HepG2 (cell line): ENCODE results near the gene KIF22. TPM values are rescaled to one million over a fixed set of nuclear protein-coding genes. Genes with fewer than 3 reads are reported as not detected.

Experiments
- ASH2L ChIP-seq: fragments of 300-600, 200-600 bp; sonication (generic); IDR thresholded peaks from 2 replicates; pipeline ENCODE4 v1.7.0; 2017; ENCODE audit warnings: low read depth, mild to moderate bottlenecking, moderate library complexity, mixed read lengths, low read length; ENCODE audit not compliant: insufficient read length
- CAMTA2 ChIP-seq: sonication (generic); formaldehyde crosslinking; IDR thresholded peaks from 2 replicates; pipeline ENCODE4 v1.4.0; 2020; ENCODE audit warnings: mild to moderate bottlenecking, missing genetic modification reagents, borderline replicate concordance
- CHCHD3 ChIP-seq: sonication (generic); formaldehyde crosslinking; IDR thresholded peaks from 2 replicates; pipeline ENCODE4 v1.8.0; 2022; ENCODE audit warnings: mild to moderate bottlenecking, missing genetic modification reagents, moderate library complexity
- CHD4 ChIP-seq: fragments of 200-600 bp; sonication (generic); IDR thresholded peaks from 2 replicates; pipeline ENCODE4 v1.7.0; 2017; ENCODE audit warnings: mild to moderate bottlenecking, low read length, borderline replicate concordance
- ELK4 ChIP-seq: sonication (generic); formaldehyde crosslinking; IDR thresholded peaks from 2 replicates; pipeline ENCODE4 v1.9.0; 2021; ENCODE audit warnings: missing genetic modification reagents, borderline replicate concordance
- MTA3 ChIP-seq: sonication (generic); formaldehyde crosslinking; IDR thresholded peaks from 2 replicates; pipeline ENCODE4 v1.4.0; 2020; ENCODE audit warnings: missing genetic modification reagents
- MTF2 ChIP-seq: sonication (generic); formaldehyde crosslinking; IDR thresholded peaks from 2 replicates; pipeline ENCODE4 v1.5.0; 2020; ENCODE audit warnings: missing genetic modification reagents, borderline replicate concordance
- SIN3A ChIP-seq: IDR thresholded peaks from 2 replicates; pipeline ENCODE4 v1.6.1; 2011; ENCODE audit warnings: low read depth, mild to moderate bottlenecking, control low read depth, low read length, borderline replicate concordance
- TGIF2 ChIP-seq: IDR thresholded peaks from 2 replicates; pipeline ENCODE4 v1.6.1; 2016; ENCODE audit warnings: control low read depth, missing compliant biosample characterization
- ZBTB10 ChIP-seq: sonication (generic); formaldehyde crosslinking; IDR thresholded peaks from 2 replicates; pipeline ENCODE4 v1.4.0; 2020; ENCODE audit warnings: missing genetic modification reagents, borderline replicate concordance
- ZFAT ChIP-seq: sonication (generic); formaldehyde crosslinking; conservative IDR thresholded peaks from 2 replicates; pipeline ENCODE4 v1.8.1; 2023; ENCODE audit warnings: missing genetic modification reagents, inconsistent platforms
- ZNF12 ChIP-seq: sonication (generic); formaldehyde crosslinking; IDR thresholded peaks from 2 replicates; pipeline ENCODE4 v1.5.0; 2020; ENCODE audit warnings: missing genetic modification reagents
- ZNF124 ChIP-seq: sonication (generic); formaldehyde crosslinking; IDR thresholded peaks from 2 replicates; pipeline ENCODE4 v1.4.0; 2020; ENCODE audit warnings: missing genetic modification reagents
- ZNF34 ChIP-seq: sonication (generic); formaldehyde crosslinking; IDR thresholded peaks from 2 replicates; pipeline ENCODE4 v1.4.0; 2020; ENCODE audit warnings: mild to moderate bottlenecking, missing genetic modification reagents, borderline replicate concordance
- ZNF687 ChIP-seq: sonication (generic); formaldehyde crosslinking; IDR thresholded peaks from 2 replicates; pipeline ENCODE4 v1.5.1; 2020; ENCODE audit warnings: mild to moderate bottlenecking, missing genetic modification reagents, moderate library complexity
- ZNF773 ChIP-seq: sonication (generic); formaldehyde crosslinking; IDR thresholded peaks from 2 replicates; pipeline ENCODE4 v1.4.0; 2020; ENCODE audit warnings: missing genetic modification reagents, borderline replicate concordance
- ZNF790 ChIP-seq: sonication (generic); formaldehyde crosslinking; IDR thresholded peaks from 2 replicates; pipeline ENCODE4 v1.8.0; 2022; ENCODE audit warnings: missing genetic modification reagents, mild to moderate bottlenecking, borderline replicate concordance
- ZSCAN12 ChIP-seq: sonication (generic); formaldehyde crosslinking; IDR thresholded peaks from 2 replicates; pipeline ENCODE4 v1.9.0; 2021; ENCODE audit warnings: mild to moderate bottlenecking, missing genetic modification reagents
- polyA plus RNA-seq, 8 experiments: library from polyadenylated mRNA; depleted of rRNA in 3 of 8; stranded (reverse) in 7 of 8; unstranded in 1 of 8; fragments of >200 nt; fragmentation: Illumina TruSeq in 4 of 8; extraction: Trizol in 4 of 8; gene quantifications; 2 replicates each; pipeline versions ENCODE4 v1.2.1 to v1.2.3, GENCODE V29; 2011 to 2016; ENCODE audit warnings: low read depth in 4 of 8, missing spikeins in 1 of 8, mixed read lengths in 1 of 8; ENCODE audit not compliant: insufficient read depth in 1 of 8
- total RNA-seq, 5 experiments: library from RNA; depleted of rRNA; stranded (reverse); fragments of >200 nt; fragmentation: Illumina TruSeq; extraction: Trizol; gene quantifications; 2 replicates each; pipeline ENCODE4 v1.2.3, GENCODE V29; 2016; ENCODE audit warnings: low read depth in 1 of 5
- TF ChIP-seq, protein P1 (sequence below): sonication (generic); formaldehyde crosslinking; IDR thresholded peaks from 2 replicates; pipeline ENCODE4 v1.4.0; 2020; ENCODE audit warnings: low read depth, mild to moderate bottlenecking, missing genetic modification reagents
- TF ChIP-seq, protein P2 (sequence below): sonication (generic); formaldehyde crosslinking; IDR thresholded peaks from 2 replicates; pipeline ENCODE4 v1.8.1; 2023; ENCODE audit warnings: missing genetic modification reagents, mild to moderate bottlenecking, borderline replicate concordance

KIF22 gene
- total and polyA plus RNA-seq, 2 of the 13 experiments (the other 11 are each of a cell fraction or from before 2014, with no cell fraction given): 95.8 to 118 TPM

DNA sequence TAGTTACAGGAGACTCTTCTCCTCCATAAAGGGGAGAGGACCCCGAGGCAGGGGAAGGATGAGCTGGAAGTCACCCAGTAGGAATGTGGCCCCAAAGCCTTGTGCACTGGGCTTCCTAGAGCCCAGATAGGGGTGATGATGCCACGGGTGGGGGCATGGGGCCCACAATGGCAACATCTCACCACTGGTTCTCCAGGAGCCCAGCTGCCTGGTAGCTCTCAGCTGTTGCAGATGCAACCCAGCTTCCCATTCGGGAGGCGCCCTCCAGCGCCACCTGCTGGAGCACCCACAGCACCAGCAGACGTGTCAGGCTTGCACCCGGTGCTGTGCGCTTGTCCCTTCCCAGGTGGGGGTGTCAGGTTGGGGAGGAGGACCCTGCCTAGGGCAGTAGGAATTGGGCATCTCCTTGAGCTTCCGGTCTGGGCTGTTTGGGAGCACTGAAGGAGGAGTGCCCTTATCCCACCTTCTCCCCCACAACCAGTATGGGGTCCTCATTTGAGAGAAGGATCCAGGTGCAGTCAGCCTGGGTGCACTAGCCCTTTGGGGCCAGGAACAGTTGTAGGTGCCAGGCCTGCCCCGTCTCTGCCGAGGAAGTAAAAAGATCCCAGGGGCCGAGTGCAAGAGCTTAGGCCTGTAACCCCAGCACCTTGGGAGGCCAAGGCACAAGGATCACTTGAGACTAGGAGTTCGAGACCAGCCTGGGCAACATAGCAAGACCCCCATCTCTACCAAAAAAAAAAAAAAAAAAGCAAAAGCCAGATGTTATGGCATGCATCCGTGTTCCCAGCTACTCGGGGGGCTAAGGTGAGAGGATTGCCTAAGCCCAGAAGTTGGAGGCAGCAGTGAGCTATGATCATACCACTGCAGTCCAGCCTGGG is 58.1 kb downstream of the KIF22 start (continued):
- TF ChIP-seq ELK4 (CRISPR knock-in tag) (no peak), ZNF773 (CRISPR knock-in tag) (no peak), ZNF34 (CRISPR knock-in tag) (no peak), ZNF790 (no peak), SIN3A (no peak), ZFAT (CRISPR knock-in tag) (no peak), MTA3 (no peak), ZBTB10 (CRISPR knock-in tag) (no peak), CHD4 (no peak), CHCHD3 (CRISPR knock-in tag) (no peak), ZNF687 (peak; percentile 68), CAMTA2 (CRISPR knock-in tag) (no peak), ZNF12 (peak; percentile 61; the same call in 1 of the 2 replicates), ASH2L (no peak), MTF2 (CRISPR knock-in tag) (no peak), ZSCAN12 (CRISPR knock-in tag) (no peak), ZNF124 (CRISPR knock-in tag) (peak; percentile 61; the same call in 1 of the 2 replicates), TGIF2 (CRISPR knock-in tag) (peak; percentile 82)
- TF ChIP-seq, protein P1, sequence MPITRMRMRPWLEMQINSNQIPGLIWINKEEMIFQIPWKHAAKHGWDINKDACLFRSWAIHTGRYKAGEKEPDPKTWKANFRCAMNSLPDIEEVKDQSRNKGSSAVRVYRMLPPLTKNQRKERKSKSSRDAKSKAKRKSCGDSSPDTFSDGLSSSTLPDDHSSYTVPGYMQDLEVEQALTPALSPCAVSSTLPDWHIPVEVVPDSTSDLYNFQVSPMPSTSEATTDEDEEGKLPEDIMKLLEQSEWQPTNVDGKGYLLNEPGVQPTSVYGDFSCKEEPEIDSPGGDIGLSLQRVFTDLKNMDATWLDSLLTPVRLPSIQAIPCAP (CRISPR knock-in tag): no peak
- TF ChIP-seq, protein P2, sequence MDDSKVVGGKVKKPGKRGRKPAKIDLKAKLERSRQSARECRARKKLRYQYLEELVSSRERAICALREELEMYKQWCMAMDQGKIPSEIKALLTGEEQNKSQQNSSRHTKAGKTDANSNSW (CRISPR knock-in tag): no peak
